HG02870 (cell line): ENCODE results near the gene CRIM1.
"Not testable (repeated sequence)": the region's sequence is repeated elsewhere in the genome, so short reads cannot be mapped to it uniquely, and the experiment has no call there.

Experiments used
- ATAC-seq: cut with Tn5 transposase; IDR thresholded peaks from one replicate; pipeline ENCODE4 v1.9.1; 2021; ENCODE audit warnings: mild to moderate bottlenecking, moderate library complexity; ENCODE audit not compliant: unreplicated experiment

The CRIM1 gene

DNA sequence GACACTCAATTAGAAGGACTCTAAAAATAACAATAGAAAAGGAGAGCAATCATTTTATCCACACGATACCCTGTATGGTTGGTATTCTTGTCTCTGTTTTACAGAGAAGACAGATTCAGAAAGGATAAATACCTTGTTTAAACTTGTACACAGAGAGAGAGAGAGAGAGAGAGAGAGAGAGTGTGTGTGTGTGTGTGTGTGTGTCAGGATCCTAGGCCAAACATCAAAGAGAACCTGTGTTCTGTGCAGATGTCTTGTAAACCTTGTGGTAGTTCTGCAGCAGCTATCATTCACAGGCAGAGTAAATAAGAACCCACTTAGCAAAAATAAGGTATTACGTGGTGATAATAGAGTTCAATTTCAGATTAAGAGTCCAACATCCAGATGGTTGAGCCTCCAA is 4.3 kb upstream of the CRIM1 start:
- no peak for ATAC-seq

DNA sequence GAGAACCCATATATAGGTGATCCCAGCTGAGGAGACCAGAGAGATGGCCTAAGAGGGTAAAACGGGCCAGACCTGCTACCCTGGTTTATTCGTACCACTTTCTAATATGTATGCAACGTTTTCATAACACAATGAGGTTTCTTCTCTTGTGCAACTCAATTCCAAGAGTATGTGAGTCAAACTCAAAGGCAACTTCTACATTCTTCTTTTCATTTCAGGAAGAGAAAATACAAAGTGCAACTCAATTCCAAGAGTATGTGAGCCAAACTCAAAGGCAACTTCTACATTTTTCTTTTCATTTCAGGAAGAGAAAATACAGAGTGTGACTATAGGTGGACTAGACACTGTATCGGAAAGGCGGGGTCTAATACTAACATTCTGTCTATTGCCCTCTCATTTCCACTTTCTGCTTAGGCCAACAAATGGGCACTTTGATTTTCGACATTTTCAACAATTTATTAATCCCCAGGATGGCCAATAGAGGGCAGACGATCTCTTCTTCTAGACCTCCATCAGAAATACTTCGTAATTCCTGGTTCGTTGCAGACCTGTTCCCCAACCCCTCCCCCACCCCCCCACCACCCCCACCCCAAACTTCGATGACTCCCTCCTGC is 3.7 kb upstream of the CRIM1 start:
- no peak for ATAC-seq

DNA sequence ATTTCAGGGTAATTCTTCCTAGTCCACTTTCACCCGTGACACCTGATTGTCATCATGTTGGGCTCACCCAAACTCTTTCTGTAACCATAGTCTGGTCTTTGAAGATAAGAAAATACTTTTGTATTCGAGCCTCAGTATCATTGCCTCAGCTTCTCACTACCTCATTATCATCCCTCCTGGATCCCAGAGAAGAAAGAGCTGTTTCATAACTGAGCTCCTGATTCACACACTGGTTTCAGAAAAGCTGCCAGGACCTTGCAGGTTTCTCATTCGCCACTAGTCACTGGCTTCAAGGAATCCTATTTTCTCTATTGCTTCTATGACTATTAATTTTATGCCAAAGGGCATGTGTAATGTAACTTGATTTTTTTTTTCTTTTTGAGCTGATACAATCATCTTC is 2.9 kb upstream of the CRIM1 start:
- ATAC-seq: no peak

DNA sequence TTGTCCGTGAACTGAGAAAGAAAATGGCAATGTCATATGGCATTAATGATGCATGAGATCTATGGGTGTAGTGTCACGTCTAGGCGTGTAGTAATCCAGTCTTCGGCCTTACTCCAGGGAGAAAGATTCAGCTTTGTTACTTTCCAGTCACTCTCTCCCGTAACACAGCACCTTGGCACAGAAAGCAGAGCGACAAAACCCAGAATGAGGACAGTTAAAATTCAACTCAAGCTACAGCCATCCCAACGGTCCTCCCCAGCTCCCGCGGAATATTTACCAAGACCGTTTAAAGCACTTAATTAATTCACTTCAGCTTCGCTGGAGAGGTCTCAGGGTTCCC is 797 bp upstream of the CRIM1 start:
- ATAC-seq: no peak

DNA sequence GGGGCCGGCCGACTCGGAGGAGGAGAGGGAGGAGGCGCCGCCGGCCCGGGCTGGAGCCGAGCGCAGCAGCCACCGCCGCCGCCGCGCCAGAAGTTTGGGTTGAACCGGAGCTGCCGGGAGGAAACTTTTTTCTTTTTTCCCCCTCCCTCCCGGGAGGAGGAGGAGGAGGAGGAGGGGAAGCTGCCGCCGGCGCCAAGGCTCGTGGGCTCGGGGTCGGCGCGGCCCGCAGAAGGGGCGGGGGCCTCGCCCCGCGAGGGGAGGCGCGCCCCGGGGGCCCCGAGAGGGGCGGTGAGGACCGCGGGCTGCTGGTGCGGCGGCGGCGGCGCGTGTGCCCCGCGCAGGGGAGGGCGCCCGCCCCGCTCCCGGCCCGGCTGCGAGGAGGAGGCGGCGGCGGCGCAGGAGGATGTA is 316 bp downstream of the CRIM1 start:
- ATAC-seq: peak; percentile 7

DNA sequence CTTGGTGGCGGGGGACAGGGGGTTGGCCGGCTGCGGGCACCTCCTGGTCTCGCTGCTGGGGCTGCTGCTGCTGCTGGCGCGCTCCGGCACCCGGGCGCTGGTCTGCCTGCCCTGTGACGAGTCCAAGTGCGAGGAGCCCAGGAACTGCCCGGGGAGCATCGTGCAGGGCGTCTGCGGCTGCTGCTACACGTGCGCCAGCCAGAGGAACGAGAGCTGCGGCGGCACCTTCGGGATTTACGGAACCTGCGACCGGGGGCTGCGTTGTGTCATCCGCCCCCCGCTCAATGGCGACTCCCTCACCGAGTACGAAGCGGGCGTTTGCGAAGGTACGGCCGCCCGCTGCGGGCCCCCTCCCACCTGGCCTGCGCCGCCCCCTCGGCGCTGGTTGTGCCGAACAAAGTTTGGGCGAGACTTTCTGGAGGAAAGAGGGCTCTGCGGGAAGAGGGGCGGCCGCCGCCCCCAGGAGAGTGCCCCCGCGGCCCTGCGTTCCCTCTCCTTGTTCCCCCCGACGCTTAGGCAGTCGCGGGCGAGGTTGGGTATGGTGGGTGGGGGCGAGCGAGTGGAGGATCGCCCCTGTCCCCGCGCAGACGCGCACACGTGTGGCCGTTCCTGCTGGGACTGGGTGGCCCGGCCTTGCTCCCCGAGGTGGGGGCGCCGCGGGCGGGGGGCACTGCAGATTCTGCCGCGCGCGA is 866 bp downstream of the CRIM1 start:
- peak; percentile 14 for ATAC-seq

DNA sequence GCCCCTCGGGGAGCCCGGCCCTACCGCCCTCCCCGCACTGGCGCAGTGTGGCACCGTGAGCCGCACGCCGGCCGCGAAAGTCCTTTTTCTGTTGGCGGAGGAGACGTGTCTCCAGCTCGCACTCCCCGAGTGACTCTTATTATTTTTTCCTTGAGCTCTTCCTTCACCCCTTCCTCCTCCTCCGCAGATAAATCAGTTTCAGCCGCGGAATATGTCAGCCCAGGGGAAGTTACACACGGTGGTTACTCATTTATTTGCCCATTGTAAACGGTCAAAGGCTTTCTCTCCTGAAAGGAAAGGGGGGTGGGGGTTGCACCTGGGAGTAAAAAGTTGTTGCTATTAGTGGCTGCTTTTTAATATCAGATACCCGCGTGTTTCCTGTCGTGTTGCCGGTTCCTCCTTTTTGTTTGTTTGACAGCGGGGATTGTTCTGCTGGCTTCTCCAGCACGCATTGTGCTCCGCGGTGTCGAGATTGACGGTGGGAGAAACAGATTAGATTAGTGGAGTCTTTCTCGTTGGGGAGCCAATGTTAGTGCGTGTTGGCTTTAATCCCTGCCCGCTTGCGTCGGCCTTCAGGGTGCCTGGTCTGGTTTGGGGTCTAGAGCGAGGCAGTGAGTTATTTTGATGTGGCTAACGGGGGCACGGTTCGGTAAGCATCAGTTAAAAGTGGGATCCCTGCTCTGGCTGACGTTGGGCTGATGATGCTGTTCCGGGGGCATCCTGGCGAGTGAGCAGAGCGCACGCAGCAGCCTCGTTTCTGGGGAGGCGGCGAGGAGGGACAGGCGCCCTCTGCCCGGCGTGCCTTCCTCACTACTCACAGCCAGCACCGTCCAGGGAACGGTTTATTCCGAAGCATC is 1.6 kb downstream of the CRIM1 start:
- ATAC-seq: peak; percentile 21

DNA sequence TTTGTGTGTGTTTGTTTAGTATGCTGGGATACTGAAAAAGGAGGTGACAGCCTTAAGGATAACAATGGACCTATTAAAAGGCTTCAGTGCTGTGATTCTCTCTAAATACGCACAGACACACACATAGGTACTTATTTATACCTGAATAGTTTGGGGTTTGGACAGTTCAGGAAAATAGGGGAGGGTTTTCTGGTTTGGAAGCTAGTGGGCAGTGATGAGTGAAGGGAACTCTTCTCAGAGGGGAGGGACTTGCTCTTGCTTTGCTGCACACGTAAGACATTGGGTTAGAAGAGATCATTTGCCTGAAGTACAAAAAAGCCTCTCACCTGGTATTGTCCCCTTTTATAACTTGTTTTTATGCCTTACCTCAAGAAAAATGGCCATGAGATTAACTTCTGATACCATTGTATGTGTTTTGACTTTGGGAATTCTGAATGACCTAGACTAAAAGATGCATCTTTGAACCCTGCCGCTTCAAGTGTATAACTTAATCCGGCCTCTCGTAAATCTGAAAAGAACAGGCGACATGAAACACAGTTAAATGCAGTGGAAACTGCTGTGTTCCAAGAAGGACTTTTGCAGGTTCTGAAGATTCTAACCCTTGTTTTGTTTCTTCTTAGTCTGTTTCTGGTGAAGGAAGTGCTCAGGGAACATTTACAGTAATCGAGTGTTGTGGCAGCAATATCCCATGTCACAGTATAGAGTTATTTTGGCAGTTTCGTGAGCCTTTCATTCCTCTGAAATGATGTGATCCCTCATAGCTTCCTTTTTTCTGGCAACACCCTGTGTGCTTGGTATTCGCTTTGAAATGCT is 2.5 kb downstream of the CRIM1 start:
- no peak for ATAC-seq

DNA sequence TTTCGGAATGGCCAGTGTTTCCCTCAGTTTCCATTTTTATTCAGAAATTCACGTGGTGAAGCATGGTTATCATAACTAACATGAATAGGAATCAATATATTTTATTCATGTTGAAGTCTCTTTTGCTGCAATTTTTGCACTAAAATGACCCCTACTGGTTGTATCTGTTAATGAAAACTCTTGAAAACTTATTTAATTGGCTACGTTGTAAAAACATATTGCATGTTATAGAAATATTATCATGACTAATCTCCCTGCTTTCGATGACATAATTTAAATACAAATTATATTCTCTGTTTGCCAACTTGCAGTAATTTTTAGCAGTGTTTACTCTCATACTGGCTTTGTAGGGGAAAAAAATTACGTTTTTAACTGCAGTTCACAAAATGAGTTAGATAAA is 3.5 kb downstream of the CRIM1 start:
- no peak for ATAC-seq

GRCh38 chr2:36360063-36360462 is 4.5 kb downstream of the CRIM1 start:
- ATAC-seq: no peak

DNA sequence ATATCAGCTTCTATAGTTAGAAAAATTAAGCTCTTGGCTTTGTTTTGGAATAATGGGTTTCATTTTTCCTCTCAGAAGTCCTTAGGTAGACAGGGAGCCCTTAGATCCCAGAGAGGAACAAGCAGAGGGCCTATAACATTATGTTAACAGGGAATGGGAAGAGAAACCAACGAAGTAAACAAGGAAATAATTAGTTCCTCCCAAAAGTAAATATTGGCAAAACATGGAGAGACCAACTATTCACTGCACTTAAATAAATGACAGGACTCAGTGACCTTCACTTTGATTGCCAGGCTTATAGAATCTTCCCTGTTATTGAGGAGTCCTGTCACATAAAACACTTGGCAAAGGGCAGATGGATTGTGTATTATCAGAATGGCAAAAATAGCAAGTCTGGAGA is 5.3 kb downstream of the CRIM1 start:
- no peak for ATAC-seq

- ATAC-seq: no peak
Observed at GRCh38 chr2:36361396-36361795, 5.8 kb downstream of the CRIM1 start.

DNA sequence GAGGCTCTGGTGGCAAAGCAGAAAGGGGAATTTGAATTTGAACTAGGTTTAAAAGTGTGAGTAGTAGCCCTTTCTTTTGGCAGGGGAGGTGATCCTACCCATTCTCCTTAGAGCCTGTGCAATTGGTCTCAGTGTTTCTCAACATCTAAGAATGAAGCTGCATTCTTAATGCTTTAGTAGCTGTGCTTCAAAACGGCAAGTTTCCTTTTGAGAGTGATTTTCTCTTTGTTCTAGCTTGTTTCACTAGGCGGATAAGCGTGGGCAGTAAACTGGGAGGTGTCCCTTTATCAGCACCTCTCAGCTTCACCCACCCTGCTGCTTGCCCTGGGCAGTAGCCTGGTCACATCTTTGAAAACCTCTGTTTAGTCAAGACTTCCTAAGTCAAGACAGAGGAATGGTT is 6.7 kb downstream of the CRIM1 start:
- ATAC-seq: no peak

DNA sequence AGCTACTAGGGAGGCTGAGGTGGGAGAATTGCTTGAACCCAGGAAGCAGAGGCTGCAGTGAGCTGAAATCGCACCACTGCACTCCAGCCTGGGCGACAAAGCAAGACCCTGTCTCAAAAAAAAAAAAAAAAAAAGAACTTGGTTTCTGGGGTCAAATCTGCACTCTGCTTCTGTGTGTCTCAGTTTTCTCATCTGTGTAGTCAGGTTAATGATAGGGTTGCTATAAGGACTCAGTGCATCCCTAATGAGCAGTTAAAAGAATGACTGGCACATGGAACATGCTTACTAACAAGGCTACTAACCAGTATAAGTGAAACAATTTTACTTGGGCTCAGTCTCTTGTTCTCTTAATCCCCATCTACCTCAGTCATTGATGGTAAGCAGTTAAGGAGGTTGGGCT is 7.5 kb downstream of the CRIM1 start:
- ATAC-seq: not testable (repeated sequence)

- no peak for ATAC-seq
Observed at GRCh38 chr2:36366491-36367120, 11.0 kb downstream of the CRIM1 start.

DNA sequence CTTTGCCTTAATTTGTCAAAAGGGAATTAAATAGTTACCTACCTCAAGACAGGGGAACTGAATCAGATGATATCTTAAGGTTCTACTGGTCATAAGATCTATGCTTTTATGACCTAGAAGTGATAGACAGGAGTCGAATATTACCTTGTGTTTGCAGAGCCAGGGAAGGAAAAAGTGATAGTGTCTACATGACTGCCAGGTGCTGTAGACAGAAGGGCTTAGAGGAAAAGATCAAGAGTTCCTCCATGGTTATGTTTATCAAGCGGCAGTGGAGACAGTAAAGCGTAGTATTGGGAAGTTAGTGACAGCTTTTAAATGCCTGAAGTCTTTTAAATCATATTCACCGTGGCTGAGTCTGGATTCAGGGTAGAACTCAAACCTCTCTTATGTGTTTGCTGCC is 11.9 kb downstream of the CRIM1 start:
- no peak for ATAC-seq

DNA sequence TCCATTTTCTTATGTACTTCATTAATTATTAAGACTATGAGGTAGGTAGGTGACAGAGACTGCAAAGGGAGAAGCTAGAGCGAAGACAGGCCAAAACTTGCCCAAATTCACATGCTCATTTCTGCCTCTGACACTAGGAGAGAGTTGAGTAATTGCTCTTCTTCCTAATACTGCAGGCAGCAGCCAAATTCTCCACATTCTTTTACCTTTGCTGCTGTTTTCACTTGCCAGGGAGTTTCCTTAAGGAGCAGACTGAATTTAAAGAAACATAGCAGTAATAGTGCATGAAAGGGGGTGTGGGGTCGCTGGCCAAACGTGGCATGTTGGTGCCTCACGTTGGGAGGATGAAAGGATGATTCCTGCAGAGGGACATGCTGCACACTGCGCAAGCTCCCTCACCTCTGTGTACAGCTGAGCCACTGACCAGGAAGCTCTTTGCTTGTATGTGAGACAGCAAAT is 12.3 kb downstream of the CRIM1 start:
- peak; percentile 58 for ATAC-seq

DNA sequence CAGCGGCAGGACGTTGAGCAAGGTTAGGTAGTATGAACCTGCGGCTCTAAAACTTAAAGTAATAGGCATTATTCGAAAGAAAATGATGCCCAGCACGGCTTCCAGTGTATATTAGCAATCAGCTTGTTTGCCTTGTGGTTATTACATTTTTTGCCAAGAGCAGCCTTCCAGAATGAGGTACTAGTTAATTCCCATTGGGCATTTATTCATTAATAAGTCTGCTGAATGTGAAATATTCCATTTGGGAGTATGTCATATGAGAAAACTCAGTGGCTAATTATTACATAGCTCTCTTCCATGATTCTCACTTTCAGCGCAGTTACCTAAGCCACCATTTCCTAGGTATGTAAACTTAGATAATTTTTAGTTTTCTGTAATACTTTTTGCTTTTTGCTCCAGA is 12.9 kb downstream of the CRIM1 start:
- no peak for ATAC-seq

- no peak for ATAC-seq
Observed at GRCh38 chr2:36369163-36369562, 13.6 kb downstream of the CRIM1 start.

- no peak for ATAC-seq
Observed at GRCh38 chr2:36369716-36370115, 14.1 kb downstream of the CRIM1 start.

DNA sequence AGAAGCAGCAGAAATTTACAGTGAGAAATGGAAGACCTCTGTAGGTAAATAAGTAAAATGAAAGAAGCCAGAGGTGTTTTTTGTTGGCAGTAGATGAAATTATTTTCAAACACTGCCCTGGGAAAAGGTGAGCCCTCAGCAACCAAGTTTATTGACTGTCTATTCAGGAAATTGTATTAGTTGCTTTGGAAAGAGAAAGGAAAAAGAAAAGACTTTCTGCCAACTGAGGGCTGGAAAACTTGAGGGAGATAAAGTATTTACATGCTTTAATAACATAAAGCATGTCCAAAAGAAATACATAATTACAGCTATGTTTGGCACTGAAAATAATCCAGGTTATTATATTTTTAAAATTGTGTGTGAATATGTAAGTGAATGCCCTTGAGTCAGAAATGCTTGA is 14.7 kb downstream of the CRIM1 start:
- no peak for ATAC-seq
